Activated naive CD4-positive, alpha-beta T cell treated with anti-CD3 and anti-CD28 coated beads for 36 hours (primary cell): ENCODE results near the gene CREB5. TPM values are rescaled to one million over a fixed set of nuclear protein-coding genes. Genes with fewer than 3 reads are reported as not detected.
"Not testable (repeated sequence)": the region's sequence is repeated elsewhere in the genome, so short reads cannot be mapped to it uniquely, and the experiment has no call there.

Source experiments
- CTCF ChIA-PET: fragments of 350-600 bp; sonication (Branson Sonifier 250); formaldehyde crosslinking; loops from one replicate; lab custom pipeline; 2021; ENCODE audit warnings: antibody characterized with exemption; lab: Charles Lee
- DNase-seq: peaks from one replicate; pipeline ENCODE4 v3.0.0-alpha.2; 2020
- H3K27ac Mint-ChIP-seq: one replicate; pipeline ENCODE4 v1.8.0; 2021; ENCODE audit warnings: mild to moderate bottlenecking, mixed read lengths
- H3K27me3 Mint-ChIP-seq: one replicate; pipeline ENCODE4 v1.8.0; 2021; ENCODE audit warnings: low read depth, mixed read lengths
- H3K36me3 Mint-ChIP-seq: one replicate; pipeline ENCODE4 v1.8.0; 2021; ENCODE audit warnings: low read depth, mixed read lengths
- H3K4me1 Mint-ChIP-seq: one replicate; pipeline ENCODE4 v1.8.0; 2021; ENCODE audit warnings: low read depth, mixed read lengths
- H3K4me3 Mint-ChIP-seq: one replicate; pipeline ENCODE4 v1.8.0; 2021; ENCODE audit warnings: mild to moderate bottlenecking, moderate library complexity, mixed read lengths
- H3K9me3 Mint-ChIP-seq: one replicate; pipeline ENCODE4 v1.8.0; 2021; ENCODE audit warnings: mixed read lengths
- intact Hi-C: fragments of 100-400 bp; cut with micrococcal nuclease; formaldehyde crosslinking; loops from one replicate; pipeline ENCODE4 v1.15.1; 2023
- total RNA-seq, 2 experiments: library from RNA; stranded (reverse); gene quantifications; one replicate each; pipeline ENCODE4 v1.2.3, GENCODE V29; 2021

The CREB5 gene
- total RNA-seq, 2 experiments from 2014 or later, result 0.30 to 0.48 TPM

DNA sequence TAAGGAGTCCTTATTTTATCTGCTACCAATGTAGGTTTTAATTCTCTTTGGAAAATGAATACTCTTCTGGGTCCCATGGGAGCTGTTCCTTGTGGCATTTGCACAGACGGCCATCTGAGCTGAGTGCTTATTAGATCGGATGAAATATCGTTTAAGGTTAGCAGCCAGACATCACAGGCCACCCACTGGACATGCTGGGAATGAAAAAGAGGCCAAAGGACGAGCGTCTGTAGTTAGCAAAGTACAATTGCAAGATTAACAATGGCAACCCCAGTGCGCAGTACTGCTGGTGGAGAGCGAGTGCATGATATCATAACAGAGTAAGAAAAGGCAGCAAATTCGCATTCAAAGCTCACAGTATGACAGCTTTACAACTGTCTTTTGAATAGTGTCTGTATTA lies 28.3 kb upstream of the CREB5 start:
- CTCF ChIA-PET, result no interaction called here
- Mint-ChIP-seq H3K4me1 (no peaks in the 10 kb centered on the region), H3K27ac (no peak overlapping the region), H3K4me3 (no peak overlapping the region), H3K9me3 (no peaks in the 10 kb centered on the region), H3K36me3 (no peaks in the 10 kb centered on the region), H3K27me3 (peaks cover 11% of the 10 kb centered on the region)
- intact Hi-C loops, result no loop called here
- DNase-seq, result no peak

DNA sequence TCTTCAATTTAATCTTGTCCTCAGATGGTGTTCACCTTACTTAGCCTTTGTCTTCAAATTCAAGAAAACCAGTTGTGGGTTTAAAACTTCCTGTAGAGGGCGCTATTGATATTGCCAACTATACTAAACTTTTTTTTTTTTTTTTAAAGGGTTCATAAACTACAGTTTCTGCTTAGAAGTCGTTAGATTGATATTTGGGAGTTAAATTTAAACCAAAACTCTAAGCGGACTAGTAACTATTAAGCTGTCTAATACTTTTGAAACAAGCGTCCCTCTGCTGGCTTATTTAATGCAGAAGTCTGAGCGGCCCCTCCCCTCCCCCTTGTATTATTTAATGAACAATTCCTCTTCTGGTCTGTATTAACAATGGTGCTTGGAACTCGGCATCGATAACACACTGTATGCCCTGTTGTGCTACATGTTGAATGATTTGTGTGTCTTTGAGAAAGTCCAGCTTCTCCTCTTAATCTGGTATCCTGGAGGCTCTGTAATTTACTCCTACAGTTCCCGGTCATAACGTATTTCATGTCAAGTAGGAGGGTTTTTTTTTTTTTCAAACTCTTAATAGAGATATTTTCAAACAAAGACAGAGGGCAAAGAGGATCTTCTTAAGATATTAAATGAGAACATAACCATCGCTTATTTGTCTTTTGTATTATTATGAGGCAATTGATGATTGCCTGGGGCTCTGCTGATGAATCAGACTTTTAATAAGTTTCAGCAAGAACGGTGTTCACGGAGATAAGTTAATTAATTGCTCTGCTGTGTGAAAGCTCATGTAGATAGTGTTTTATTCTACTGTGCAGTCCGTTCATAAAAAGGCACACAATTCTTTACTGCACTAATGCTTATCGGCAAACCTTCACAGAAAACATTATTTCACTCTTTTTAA lies 22.6 kb upstream of the CREB5 start:
- DNase-seq, result no peak
- CTCF ChIA-PET, result interaction anchor here (0.5 to 1.3 kb wide), 12 partner anchors 20 to 469 kb away, joined by 3 to 6 read pairs (median 3); no protein-coding TSS in a partner anchor
- Mint-ChIP-seq H3K27ac (no peak overlapping the region), H3K4me1 (peaks cover 2% of the 10 kb centered on the region), H3K36me3 (no peaks in the 10 kb centered on the region), H3K9me3 (no peaks in the 10 kb centered on the region), H3K4me3 (no peak overlapping the region), H3K27me3 (peaks cover 31% of the 10 kb centered on the region)
- intact Hi-C loops, result loop anchor here (1.0 to 2.0 kb wide), 3 partner anchors 93 to 465 kb away; no protein-coding TSS in a partner anchor

DNA sequence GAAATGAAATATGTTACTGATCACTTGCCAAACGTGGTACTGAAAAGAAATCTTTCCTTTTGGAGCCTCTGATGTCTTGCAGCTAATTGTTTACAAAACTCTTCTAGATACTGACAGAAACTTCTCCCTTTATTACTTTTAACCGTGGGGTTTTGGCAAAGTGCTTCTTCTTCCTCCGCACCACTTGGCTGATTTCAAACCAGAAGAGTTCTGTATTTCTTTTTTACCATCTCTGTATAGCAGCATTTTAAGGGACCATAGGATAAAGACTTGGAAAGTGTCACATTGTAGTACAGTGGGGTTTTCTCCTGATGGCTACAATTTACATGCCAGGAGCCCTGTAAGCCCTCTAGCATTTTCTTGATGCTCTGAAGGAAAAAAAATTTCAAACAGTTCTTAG lies 21.9 kb upstream of the CREB5 start:
- DNase-seq, result no peak
- Mint-ChIP-seq H3K4me3 (no peak overlapping the region), H3K27ac (no peak overlapping the region), H3K4me1 (peaks cover 2% of the 10 kb centered on the region), H3K27me3 (peaks cover 31% of the 10 kb centered on the region), H3K9me3 (no peaks in the 10 kb centered on the region), H3K36me3 (no peaks in the 10 kb centered on the region)
- intact Hi-C loops, result no loop called here
- CTCF ChIA-PET, result interaction anchor here (0.5 to 1.3 kb wide), 8 partner anchors 20 to 469 kb away, joined by 3 to 6 read pairs (median 3); no protein-coding TSS in a partner anchor

DNA sequence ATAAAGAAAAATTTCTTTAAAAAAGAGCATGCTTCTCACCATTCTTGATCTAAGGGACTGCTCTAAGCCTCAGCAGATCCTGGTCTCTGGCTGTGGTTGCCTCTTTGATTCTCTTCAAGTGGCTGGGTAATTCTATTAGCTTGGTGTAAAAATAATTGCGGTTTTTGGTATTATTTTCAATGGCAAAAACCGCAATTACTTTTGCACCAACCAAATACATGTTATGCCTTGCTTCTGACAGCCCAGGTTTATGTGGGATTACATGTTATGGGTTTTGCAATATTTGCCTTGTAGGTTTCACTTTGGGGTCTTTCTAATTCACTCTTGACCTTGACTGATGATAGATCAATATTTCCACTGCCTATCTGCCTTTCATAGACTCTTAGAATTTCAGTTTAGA lies 20.0 kb upstream of the CREB5 start:
- DNase-seq, result no peak
- no peaks in the 10 kb centered on the region for H3K9me3 Mint-ChIP-seq
- peaks cover 27% of the 10 kb centered on the region for H3K27me3 Mint-ChIP-seq
- no peaks in the 10 kb centered on the region for H3K36me3 Mint-ChIP-seq
- H3K27ac Mint-ChIP-seq, result no peak overlapping the region
- CTCF ChIA-PET, result interaction anchor here (0.6 to 1.1 kb wide), 5 partner anchors 13 to 534 kb away, joined by 3 to 5 read pairs (median 4); no protein-coding TSS in a partner anchor
- H3K4me1 Mint-ChIP-seq, result peaks cover 2% of the 10 kb centered on the region
- no peak overlapping the region for H3K4me3 Mint-ChIP-seq
- intact Hi-C loops, result no loop called here

DNA sequence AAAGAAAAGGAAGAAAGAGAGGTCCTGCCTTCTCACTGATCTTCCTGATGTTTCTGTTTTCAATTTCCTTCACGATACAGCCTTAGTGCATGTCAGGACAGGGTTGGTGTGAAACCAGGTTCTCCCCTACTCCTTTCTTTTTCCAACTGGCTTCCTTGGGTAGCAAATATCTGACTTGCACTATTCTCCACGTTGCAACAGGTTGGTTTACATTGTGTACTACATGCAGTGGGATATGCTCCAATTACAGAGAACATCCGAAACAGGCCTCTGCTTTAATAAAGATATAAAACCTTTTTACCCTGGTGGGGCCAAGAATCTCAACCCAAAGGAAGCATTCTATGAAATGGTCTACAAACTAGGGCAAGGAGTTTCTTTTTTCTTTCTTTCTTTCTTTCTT lies 16.9 kb upstream of the CREB5 start:
- CTCF ChIA-PET, result no interaction called here
- peaks cover 17% of the 10 kb centered on the region for H3K27me3 Mint-ChIP-seq
- no peaks in the 10 kb centered on the region for H3K36me3 Mint-ChIP-seq
- H3K9me3 Mint-ChIP-seq, result no peaks in the 10 kb centered on the region
- H3K4me3 Mint-ChIP-seq, result no peak overlapping the region
- H3K4me1 Mint-ChIP-seq, result no peaks in the 10 kb centered on the region
- no peak for DNase-seq
- intact Hi-C loops, result no loop called here
- H3K27ac Mint-ChIP-seq, result no peak overlapping the region

DNA sequence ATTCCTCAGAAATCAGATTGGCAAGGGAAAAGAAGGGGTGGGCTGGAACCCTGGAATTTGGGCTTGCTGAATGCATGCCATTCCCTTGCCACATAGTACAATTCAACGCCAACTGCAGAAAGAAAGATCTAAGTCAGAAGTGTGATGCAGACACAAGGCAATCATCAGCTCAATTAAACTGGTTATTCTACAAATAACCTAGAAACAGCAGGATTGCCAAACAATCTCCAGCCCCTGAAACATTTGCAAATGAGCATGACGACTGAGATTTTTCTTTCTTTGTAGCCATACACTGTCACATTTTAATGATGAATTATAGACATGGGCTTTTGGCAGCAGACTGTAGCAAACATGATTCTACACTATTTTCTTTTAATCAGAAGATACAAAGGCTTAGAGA lies 16.5 kb upstream of the CREB5 start:
- Mint-ChIP-seq H3K4me1 (no peaks in the 10 kb centered on the region), H3K9me3 (no peaks in the 10 kb centered on the region)
- CTCF ChIA-PET, result no interaction called here

DNA sequence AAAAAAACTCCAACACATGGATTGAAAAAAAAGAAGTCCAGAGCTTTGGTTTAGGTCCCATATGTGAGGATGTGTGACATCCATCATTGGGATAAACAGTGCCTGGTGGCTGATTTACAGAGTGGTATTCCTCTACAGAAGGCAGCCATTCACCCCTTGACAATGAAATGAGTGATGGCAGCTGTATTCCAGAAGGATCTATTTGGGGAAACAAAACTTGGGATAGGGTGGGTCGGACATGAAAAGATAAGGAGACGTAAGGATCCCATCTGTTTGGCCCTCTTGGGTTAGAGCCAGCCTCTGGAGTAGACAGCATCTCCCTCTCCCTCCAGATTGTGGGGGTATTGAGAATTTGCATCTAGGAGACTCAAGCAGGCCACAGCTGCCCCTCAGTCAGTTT lies 15.2 kb upstream of the CREB5 start:
- intact Hi-C loops, result no loop called here
- H3K36me3 Mint-ChIP-seq, result no peaks in the 10 kb centered on the region
- no peak for DNase-seq
- no peaks in the 10 kb centered on the region for H3K9me3 Mint-ChIP-seq
- no peaks in the 10 kb centered on the region for H3K4me1 Mint-ChIP-seq
- CTCF ChIA-PET, result no interaction called here
- H3K27ac Mint-ChIP-seq, result no peak overlapping the region
- H3K4me3 Mint-ChIP-seq, result no peak overlapping the region
- peaks cover 11% of the 10 kb centered on the region for H3K27me3 Mint-ChIP-seq

More for the DNA sequence above, 16.5 kb upstream of the CREB5 start:
- intact Hi-C loops, result no loop called here
- DNase-seq, result no peak
- H3K36me3 Mint-ChIP-seq, result no peaks in the 10 kb centered on the region
- no peak overlapping the region for H3K4me3 Mint-ChIP-seq
- no peak overlapping the region for H3K27ac Mint-ChIP-seq
- peaks cover 14% of the 10 kb centered on the region for H3K27me3 Mint-ChIP-seq

DNA sequence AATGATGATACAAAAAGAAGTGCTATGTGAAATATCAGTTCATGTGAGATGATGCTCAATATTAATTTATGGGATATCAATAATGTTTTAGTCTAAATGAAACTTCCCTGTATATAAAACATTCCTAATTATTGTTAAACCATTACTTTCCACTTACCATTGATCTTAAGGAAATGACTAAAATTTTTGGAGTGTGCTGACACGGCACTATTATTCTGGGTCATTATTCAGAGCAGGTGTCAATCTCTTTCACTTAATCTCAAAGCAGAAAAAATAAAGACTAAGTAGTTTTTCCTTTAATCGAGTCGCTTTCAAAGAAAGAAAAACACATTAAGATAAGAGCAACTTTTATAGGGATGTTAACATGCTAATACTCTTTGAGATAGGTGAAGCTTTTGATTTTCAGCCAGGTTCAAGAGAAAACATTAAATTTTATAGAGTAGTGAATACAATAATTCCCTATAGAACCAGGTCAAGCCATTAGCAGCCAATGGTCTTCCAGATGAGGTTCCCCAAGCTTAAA lies 11.4 kb upstream of the CREB5 start:
- no peak overlapping the region for H3K4me3 Mint-ChIP-seq
- no peaks in the 10 kb centered on the region for H3K9me3 Mint-ChIP-seq
- intact Hi-C loops, result no loop called here
- DNase-seq, result no peak
- H3K36me3 Mint-ChIP-seq, result no peaks in the 10 kb centered on the region
- no peak overlapping the region for H3K27ac Mint-ChIP-seq
- H3K27me3 Mint-ChIP-seq, result peaks cover 13% of the 10 kb centered on the region
- CTCF ChIA-PET, result interaction anchor here (0.6 kb wide), 1 partner anchor 339 kb away, joined by 6 read pairs; no protein-coding TSS in a partner anchor
- peaks cover 6% of the 10 kb centered on the region for H3K4me1 Mint-ChIP-seq

DNA sequence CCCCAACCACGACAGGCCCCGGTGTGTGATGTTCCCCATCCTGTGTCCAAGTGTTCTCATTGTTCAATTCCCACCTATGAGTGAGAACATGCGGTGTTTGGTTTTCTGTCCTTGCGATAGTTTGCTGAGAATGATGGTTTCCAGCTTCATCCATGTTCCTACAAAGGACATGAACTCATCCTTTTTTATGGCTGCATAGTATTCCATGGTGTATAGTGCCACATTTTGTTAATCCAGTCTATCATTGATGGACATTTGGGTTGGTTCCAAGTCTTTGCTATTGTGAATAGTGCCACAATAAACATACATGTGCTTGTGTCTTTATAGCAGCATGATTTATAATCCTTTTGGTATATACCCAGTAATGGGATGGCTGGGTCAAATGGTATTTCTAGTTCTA lies 10.8 kb upstream of the CREB5 start:
- H3K9me3 Mint-ChIP-seq, H3K4me3 Mint-ChIP-seq, DNase-seq, H3K36me3 Mint-ChIP-seq, H3K4me1 Mint-ChIP-seq, CTCF ChIA-PET, intact Hi-C loops, H3K27ac Mint-ChIP-seq: not testable (repeated sequence)
- H3K27me3 Mint-ChIP-seq, result peaks cover 18% of the 10 kb centered on the region

DNA sequence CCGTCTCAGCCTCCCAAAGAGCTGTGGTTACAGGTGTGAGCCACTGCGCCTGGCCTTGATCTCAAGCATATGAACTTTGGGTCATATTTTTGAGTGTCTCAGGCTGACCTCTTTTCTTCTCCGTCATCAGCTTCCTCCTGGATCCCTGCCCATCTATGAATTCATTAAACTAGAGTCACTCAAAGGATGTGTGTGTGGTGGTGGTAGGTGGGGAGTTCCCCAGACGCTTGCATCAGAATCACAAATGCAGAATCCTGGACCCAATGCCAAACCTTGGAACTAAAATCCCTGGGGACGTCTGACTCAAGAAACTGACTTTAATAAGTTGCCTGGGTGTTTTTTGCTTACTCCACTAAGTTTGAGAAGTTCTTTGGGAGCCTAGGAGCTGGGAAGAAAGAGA lies 6.7 kb upstream of the CREB5 start:
- Mint-ChIP-seq H3K9me3 (no peaks in the 10 kb centered on the region), H3K27me3 (peaks cover 47% of the 10 kb centered on the region), H3K4me1 (peaks cover 25% of the 10 kb centered on the region), H3K36me3 (no peaks in the 10 kb centered on the region), H3K4me3 (no peak overlapping the region), H3K27ac (no peak overlapping the region)
- intact Hi-C loops, result no loop called here
- DNase-seq, result peak; percentile 40
- CTCF ChIA-PET, result interaction anchor here (1.4 kb wide), 1 partner anchor 14 kb away, joined by 4 read pairs; no protein-coding TSS in a partner anchor

DNA sequence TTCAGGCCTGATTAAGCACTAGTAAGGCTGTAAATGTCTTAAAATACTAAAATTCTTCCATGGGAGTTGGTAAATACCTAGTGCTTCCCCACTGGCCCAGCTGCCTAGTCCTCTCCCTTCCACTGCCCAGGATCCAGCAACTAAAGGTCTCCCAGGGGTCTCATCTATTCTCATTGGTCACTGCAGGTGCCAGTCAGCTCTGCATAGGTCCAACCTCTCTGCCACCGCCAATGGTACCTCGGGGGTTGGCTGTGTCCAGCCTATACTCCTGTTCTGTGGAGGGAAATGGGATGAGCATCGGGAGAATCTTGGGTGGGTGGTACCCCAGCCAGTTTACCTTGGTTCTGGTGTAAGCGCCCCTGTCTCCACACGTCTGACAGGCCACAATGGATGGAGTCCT lies 6.1 kb upstream of the CREB5 start:
- H3K27me3 Mint-ChIP-seq, result peaks cover 52% of the 10 kb centered on the region
- no peaks in the 10 kb centered on the region for H3K9me3 Mint-ChIP-seq
- peaks cover 30% of the 10 kb centered on the region for H3K4me1 Mint-ChIP-seq
- DNase-seq, result no peak
- no peak overlapping the region for H3K4me3 Mint-ChIP-seq
- H3K36me3 Mint-ChIP-seq, result no peaks in the 10 kb centered on the region
- CTCF ChIA-PET, result interaction anchor here (1.4 kb wide), 1 partner anchor 15 kb away, joined by 4 read pairs; no protein-coding TSS in a partner anchor
- no peak overlapping the region for H3K27ac Mint-ChIP-seq
- intact Hi-C loops, result no loop called here

DNA sequence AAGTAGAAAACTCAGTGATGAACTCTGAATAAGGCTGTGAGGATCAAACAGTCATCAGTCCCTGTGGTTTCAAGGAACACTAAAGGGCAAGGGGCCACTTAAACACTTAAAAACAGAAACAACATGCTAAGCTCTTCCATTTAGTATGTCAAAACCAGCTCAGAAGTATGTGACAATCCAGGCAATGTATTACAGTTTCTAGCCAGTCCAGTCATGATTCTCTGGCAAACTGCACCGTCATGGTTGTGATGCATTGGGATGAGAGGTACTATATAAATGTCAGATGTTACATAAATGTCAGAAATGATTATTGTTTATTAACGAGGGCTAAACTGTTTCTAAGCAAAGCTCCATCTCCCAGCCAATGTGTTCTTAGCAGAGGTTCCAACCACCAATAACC lies 4.7 kb upstream of the CREB5 start:
- H3K27ac Mint-ChIP-seq, result no peak overlapping the region
- DNase-seq, result no peak

More for the DNA sequence above, 4.7 kb upstream of the CREB5 start:
- H3K4me1 Mint-ChIP-seq, result peaks cover 39% of the 10 kb centered on the region
- no peaks in the 10 kb centered on the region for H3K9me3 Mint-ChIP-seq
- CTCF ChIA-PET, result interaction anchor here (1.1 kb wide), 1 partner anchor 20 kb away, joined by 4 read pairs; no protein-coding TSS in a partner anchor
- H3K36me3 Mint-ChIP-seq, result no peaks in the 10 kb centered on the region
- no peak overlapping the region for H3K4me3 Mint-ChIP-seq
- intact Hi-C loops, result loop anchor here (2.0 kb wide), 2 partner anchors 115 to 253 kb away; no protein-coding TSS in a partner anchor
- H3K27me3 Mint-ChIP-seq, result peaks cover 58% of the 10 kb centered on the region
